IMR-90 (cell line): ENCODE measurements around the gene SMARCA2.

Experiments
- CEBPB ChIP-seq: IDR thresholded peaks from 2 replicates; pipeline ENCODE4 v1.6.1; 2012; ENCODE audit warnings: low read depth, low read length, improper control_type of control experiment
- CHD1 ChIP-seq: IDR thresholded peaks from 2 replicates; pipeline ENCODE4 v1.6.1; 2012; ENCODE audit warnings: low read depth, low read length, improper control_type of control experiment
- CTCF ChIP-seq: conservative IDR thresholded peaks from 2 replicates; pipeline ENCODE4 v1.5.1; 2012; ENCODE audit warnings: mild to moderate bottlenecking, low read depth, low read length, improper control_type of control experiment
- ELK1 ChIP-seq: fragments of 150-350 bp; IDR thresholded peaks from 2 replicates; pipeline ENCODE4 v1.6.1; 2016; ENCODE audit warnings: low read depth, mild to moderate bottlenecking, low read length, moderate library complexity, borderline replicate concordance
- FOS ChIP-seq: fragments of 150-350 bp; IDR thresholded peaks from 2 replicates; pipeline ENCODE4 v1.6.1; 2016; ENCODE audit warnings: low read depth, low read length
- MAFK ChIP-seq: IDR thresholded peaks from 2 replicates; pipeline ENCODE4 v1.6.1; 2012; ENCODE audit warnings: low read depth, low read length, improper control_type of control experiment
- POLR2A ChIP-seq: IDR thresholded peaks from 2 replicates; pipeline ENCODE4 v1.6.1; 2012; ENCODE audit warnings: mild to moderate bottlenecking, low read depth, low read length
- RAD21 ChIP-seq: IDR thresholded peaks from 2 replicates; pipeline ENCODE4 v1.6.1; 2012; ENCODE audit warnings: low read length, improper control_type of control experiment
- RCOR1 ChIP-seq: IDR thresholded peaks from 2 replicates; pipeline ENCODE4 v1.6.1; 2012; ENCODE audit warnings: mild to moderate bottlenecking, low read length, improper control_type of control experiment; ENCODE audit not compliant: insufficient replicate concordance
- RFX5 ChIP-seq: IDR thresholded peaks from 2 replicates; pipeline ENCODE4 v1.8.0; 2012; ENCODE audit warnings: low read depth, mild to moderate bottlenecking, low read length, moderate library complexity
- SMC3 ChIP-seq: fragments of 150-350 bp; IDR thresholded peaks from 2 replicates; pipeline ENCODE4 v1.6.1; 2016; ENCODE audit warnings: low read depth, mild to moderate bottlenecking, antibody characterized with exemption, low read length, moderate library complexity
- USF2 ChIP-seq: fragments of 150-350 bp; IDR thresholded peaks from 2 replicates; pipeline ENCODE4 v1.6.1; 2017; ENCODE audit warnings: mild to moderate bottlenecking, antibody characterized with exemption, low read length, low read depth

GRCh38 chr9:2032234-2032633 is 17.1 kb downstream of the SMARCA2 start:
- TF ChIP-seq CTCF (no peak), POLR2A (no peak), RFX5 (no peak), FOS (no peak), RCOR1 (no peak), CHD1 (no peak), SMC3 (no peak), ELK1 (no peak), MAFK (no peak), RAD21 (no peak), USF2 (no peak), CEBPB (no peak)
